Measurements from ENCODE around the gene TMEM150B. TPM values are rescaled to one million over a fixed set of nuclear protein-coding genes. Genes with fewer than 3 reads are reported as not detected.

The TMEM150B gene
- total and polyA plus RNA-seq, 2 experiments from 2014 or later = 0.29 TPM; not detected in 1

DNA sequence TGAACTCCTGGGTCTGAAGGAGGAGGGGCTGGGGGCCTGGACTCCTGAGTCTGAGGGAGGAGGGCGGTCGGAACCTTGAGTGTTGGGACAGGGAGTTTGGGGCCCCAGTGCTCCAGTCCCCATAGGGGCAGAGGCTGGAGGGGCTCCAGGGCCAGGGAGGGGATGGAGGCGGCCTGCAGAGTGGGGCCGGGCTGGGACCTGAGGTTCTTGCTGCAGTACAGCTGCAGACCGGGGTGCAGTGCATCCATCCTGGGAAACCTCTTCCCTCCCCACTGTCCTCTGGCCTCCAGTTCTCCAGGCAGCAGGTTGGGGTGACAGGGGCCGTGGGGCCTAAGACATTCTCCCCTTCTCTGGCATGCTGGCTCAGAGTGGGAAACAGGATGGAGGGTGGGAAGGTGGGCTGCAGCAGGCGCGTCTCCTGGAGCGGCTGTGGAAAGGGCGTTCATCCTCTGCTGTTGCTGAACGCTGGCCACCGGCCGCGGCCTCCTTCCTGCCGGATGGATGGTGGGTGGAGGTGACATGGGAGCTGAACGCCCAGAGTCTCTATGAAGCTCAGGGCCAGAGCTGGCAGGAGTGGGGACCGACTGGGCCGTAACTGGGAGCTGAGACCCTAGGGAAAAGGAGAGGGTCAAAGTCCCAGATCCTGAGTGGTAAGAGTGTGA, 39.8 kb downstream of the TMEM150B start (continued):
- TF ChIP-seq, protein P1, sequence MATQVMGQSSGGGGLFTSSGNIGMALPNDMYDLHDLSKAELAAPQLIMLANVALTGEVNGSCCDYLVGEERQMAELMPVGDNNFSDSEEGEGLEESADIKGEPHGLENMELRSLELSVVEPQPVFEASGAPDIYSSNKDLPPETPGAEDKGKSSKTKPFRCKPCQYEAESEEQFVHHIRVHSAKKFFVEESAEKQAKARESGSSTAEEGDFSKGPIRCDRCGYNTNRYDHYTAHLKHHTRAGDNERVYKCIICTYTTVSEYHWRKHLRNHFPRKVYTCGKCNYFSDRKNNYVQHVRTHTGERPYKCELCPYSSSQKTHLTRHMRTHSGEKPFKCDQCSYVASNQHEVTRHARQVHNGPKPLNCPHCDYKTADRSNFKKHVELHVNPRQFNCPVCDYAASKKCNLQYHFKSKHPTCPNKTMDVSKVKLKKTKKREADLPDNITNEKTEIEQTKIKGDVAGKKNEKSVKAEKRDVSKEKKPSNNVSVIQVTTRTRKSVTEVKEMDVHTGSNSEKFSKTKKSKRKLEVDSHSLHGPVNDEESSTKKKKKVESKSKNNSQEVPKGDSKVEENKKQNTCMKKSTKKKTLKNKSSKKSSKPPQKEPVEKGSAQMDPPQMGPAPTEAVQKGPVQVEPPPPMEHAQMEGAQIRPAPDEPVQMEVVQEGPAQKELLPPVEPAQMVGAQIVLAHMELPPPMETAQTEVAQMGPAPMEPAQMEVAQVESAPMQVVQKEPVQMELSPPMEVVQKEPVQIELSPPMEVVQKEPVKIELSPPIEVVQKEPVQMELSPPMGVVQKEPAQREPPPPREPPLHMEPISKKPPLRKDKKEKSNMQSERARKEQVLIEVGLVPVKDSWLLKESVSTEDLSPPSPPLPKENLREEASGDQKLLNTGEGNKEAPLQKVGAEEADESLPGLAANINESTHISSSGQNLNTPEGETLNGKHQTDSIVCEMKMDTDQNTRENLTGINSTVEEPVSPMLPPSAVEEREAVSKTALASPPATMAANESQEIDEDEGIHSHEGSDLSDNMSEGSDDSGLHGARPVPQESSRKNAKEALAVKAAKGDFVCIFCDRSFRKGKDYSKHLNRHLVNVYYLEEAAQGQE (IDR thresholded peaks at IDR 0.05; ENCODE audit: unreplicated experiment) = no peak
- TF ChIP-seq POLR2AphosphoS5 (IDR thresholded peaks at IDR 0.05; ENCODE audit: low read depth) (no peak), ZNF331 (CRISPR knock-in tag; IDR thresholded peaks at IDR 0.05; ENCODE audit: low read depth) (no peak)
- TF ChIP-seq, protein P2, sequence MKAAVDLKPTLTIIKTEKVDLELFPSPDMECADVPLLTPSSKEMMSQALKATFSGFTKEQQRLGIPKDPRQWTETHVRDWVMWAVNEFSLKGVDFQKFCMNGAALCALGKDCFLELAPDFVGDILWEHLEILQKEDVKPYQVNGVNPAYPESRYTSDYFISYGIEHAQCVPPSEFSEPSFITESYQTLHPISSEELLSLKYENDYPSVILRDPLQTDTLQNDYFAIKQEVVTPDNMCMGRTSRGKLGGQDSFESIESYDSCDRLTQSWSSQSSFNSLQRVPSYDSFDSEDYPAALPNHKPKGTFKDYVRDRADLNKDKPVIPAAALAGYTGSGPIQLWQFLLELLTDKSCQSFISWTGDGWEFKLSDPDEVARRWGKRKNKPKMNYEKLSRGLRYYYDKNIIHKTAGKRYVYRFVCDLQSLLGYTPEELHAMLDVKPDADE (IDR thresholded peaks at IDR 0.05) = no peak

DNA sequence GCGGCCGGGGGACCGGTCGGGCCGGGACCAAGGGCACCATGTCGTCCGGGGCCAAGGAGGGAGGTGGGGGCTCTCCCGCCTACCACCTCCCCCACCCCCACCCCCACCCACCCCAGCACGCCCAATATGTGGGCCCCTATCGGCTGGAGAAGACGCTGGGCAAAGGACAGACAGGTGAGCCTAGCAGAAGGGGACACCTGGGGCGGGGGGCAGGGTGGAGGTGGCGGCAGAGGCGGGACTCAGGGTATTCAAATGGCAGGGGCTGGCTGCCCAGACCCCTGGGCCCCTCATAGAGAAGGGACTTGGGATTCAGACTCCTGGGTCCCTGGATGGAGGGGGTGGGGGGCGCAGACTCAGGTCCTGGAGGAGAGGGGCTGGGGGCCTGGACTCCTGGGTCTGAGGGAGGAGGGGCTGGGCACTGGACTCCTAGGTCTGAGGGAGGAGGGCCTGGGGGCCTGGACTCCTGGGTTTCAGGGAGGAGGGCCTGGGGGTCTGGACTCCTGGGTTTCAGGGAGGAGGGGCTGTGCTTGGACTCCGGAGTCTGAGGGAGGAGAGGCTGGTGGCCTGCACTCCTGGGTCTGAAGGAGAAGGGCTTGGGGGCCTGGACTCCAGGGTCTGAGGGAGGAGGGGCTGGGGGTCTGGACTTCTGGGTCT, 40.6 kb downstream of the TMEM150B start:
- peaks cover 6% of the 10 kb centered on the region; the same call in 1 of the 2 replicates for H3K36me3 ChIP-seq (ENCODE audit: insufficient read depth)
- H3K27ac ChIP-seq (ENCODE audit: low read depth) = no peak overlapping the region
- no peaks in the 10 kb centered on the region for H3K27me3 ChIP-seq (ENCODE audit: insufficient read depth)
- no peaks in the 10 kb centered on the region for H4K20me1 ChIP-seq (replicated peaks; ENCODE audit: insufficient read depth)
- peak; percentile 66 for DNase-seq (ENCODE audit: low spot score)
- peak overlapping the region; percentile 83 for H3K27ac Mint-ChIP-seq
- H3K36me3 Mint-ChIP-seq (ENCODE audit: low read depth) = peaks cover 18% of the 10 kb centered on the region
- peak overlapping the region; percentile 78 for H3K4me2 ChIP-seq
- TF ChIP-seq CREB1 (CRISPR knock-in tag; IDR thresholded peaks at IDR 0.05; ENCODE audit: low read depth) = no peak
- TF ChIP-seq, protein P1 (IDR thresholded peaks at IDR 0.05; ENCODE audit: unreplicated experiment) = no peak
- H3K9me2 ChIP-seq (ENCODE audit: insufficient read depth) = no peaks in the 10 kb centered on the region
- peaks cover 18% of the 10 kb centered on the region for H3F3A ChIP-seq (replicated peaks; ENCODE audit: low read depth)
- peak overlapping the region; percentile 56 for H3K4me3 ChIP-seq
- H3K4me1 Mint-ChIP-seq = peaks cover 26% of the 10 kb centered on the region
- H3K79me2 ChIP-seq (replicated peaks; ENCODE audit: insufficient read depth) = 0 out of 2 replicates have a peak, but pooled peaks cover 7% of the 10 kb centered on the region
- H2AFZ ChIP-seq = no peak overlapping the region
- ATAC-seq = peak; percentile 13
- H3K27me3 Mint-ChIP-seq (ENCODE audit: insufficient read depth, low read depth, poor library complexity) = peaks cover 22% of the 10 kb centered on the region
- no peaks in the 10 kb centered on the region for H3K9me3 Mint-ChIP-seq
- peaks cover 12% of the 10 kb centered on the region for H3K4me1 ChIP-seq (ENCODE audit: insufficient read depth)
- H3K4me3 Mint-ChIP-seq = peak overlapping the region; percentile 74

Data from GM23338 (cell line).